Neuronal stem cell (in vitro differentiated cells): ENCODE data around the gene ZMAT5.

Experiments
- DNase-seq: peaks from one replicate; pipeline ENCODE4 v3.0.0-alpha.2; 2013; ENCODE audit warnings: low spot score
- H2AFZ ChIP-seq: one replicate; pipeline ENCODE4 v1.6.1; 2013; ENCODE audit warnings: mild to moderate bottlenecking, low read length, inconsistent platforms
- H2AK5ac ChIP-seq: 2 replicates; pipeline ENCODE4 v1.6.1; 2013; ENCODE audit warnings: low read depth, mild to moderate bottlenecking, inconsistent platforms, low read length, moderate library complexity, mixed read lengths
- H2BK120ac ChIP-seq: 2 replicates; pipeline ENCODE4 v1.6.1; 2013; ENCODE audit warnings: low read depth, mild to moderate bottlenecking, inconsistent platforms, low read length, moderate library complexity, mixed read lengths
- H2BK12ac ChIP-seq: one replicate; pipeline ENCODE4 v1.6.1; 2013; ENCODE audit warnings: low read length, inconsistent platforms
- H2BK15ac ChIP-seq: 2 replicates; pipeline ENCODE4 v1.6.1; 2013; ENCODE audit warnings: mild to moderate bottlenecking, low read length, inconsistent platforms, mixed read lengths
- H2BK5ac ChIP-seq: one replicate; pipeline ENCODE4 v1.6.1; 2013; ENCODE audit warnings: inconsistent platforms, mild to moderate bottlenecking, low read length, moderate library complexity
- H3K14ac ChIP-seq: one replicate; pipeline ENCODE4 v1.6.1; 2013; ENCODE audit warnings: low read length, inconsistent platforms
- H3K18ac ChIP-seq: 2 replicates; pipeline ENCODE4 v1.6.1; 2013; ENCODE audit warnings: low read length, inconsistent platforms
- H3K23ac ChIP-seq: 2 replicates; pipeline ENCODE4 v1.6.1; 2013; ENCODE audit warnings: low read depth, mild to moderate bottlenecking, mixed read lengths, low read length, inconsistent platforms; ENCODE audit not compliant: poor library complexity
- H3K27ac ChIP-seq: replicated peaks from 3 replicates; pipeline ENCODE4 v1.5.1; 2013; ENCODE audit warnings: low read length, inconsistent platforms
- H3K27me3 ChIP-seq, 3 experiments: 2 replicates each; pipeline ENCODE4 v1.6.1; 2013; ENCODE audit warnings: low read length in 3 of 3, mild to moderate bottlenecking in 2 of 3, inconsistent platforms in 1 of 3, low read depth in 1 of 3, mixed read lengths in 1 of 3, moderate library complexity in 1 of 3; ENCODE audit not compliant: control insufficient read depth in 3 of 3, insufficient read depth in 3 of 3
- H3K36me3 ChIP-seq, 2 donors: replicated peaks in 1 of 2; 2 replicates each; pipeline ENCODE4 v1.6.1; 2013; ENCODE audit warnings: low read length in 2 of 2; ENCODE audit not compliant: control insufficient read depth in 2 of 2, insufficient read depth in 2 of 2
- H3K4ac ChIP-seq: 2 replicates; pipeline ENCODE4 v1.6.1; 2013; ENCODE audit warnings: inconsistent platforms, mild to moderate bottlenecking, low read length, moderate library complexity
- H3K4me1 ChIP-seq, 2 donors: 1 replicate in 1 of 2; 2 replicates in 1 of 2; pipeline ENCODE4 v1.6.1; 2013; ENCODE audit warnings: low read length in 2 of 2, low read depth in 1 of 2; ENCODE audit not compliant: control insufficient read depth in 2 of 2, insufficient read depth in 1 of 2
- H3K4me2 ChIP-seq: one replicate; pipeline ENCODE4 v1.6.1; 2013; ENCODE audit warnings: mild to moderate bottlenecking, low read length, inconsistent platforms; ENCODE audit not compliant: insufficient read depth, poor library complexity, severe bottlenecking
- H3K4me3 ChIP-seq, 2 donors: 2 replicates each; pipeline ENCODE4 v1.5.1; 2013; ENCODE audit warnings: low read length in 2 of 2, mild to moderate bottlenecking in 2 of 2, inconsistent platforms in 1 of 2, moderate library complexity in 1 of 2
- H3K79me1 ChIP-seq: one replicate; pipeline ENCODE4 v1.6.1; 2013; ENCODE audit warnings: low read depth, mild to moderate bottlenecking, inconsistent platforms, low read length, moderate library complexity
- H3K9ac ChIP-seq: one replicate; pipeline ENCODE4 v1.6.1; 2013; ENCODE audit warnings: mild to moderate bottlenecking, low read depth, low read length, inconsistent platforms; ENCODE audit not compliant: poor library complexity
- H3K9me3 ChIP-seq, 2 donors: replicated peaks in 1 of 2; 2 replicates each; pipeline versions ENCODE3 to v1.6.1; 2013; ENCODE audit warnings: low read length in 2 of 2, mild to moderate bottlenecking in 2 of 2, inconsistent platforms in 1 of 2, low read depth in 1 of 2, mixed read lengths in 1 of 2, moderate library complexity in 1 of 2; ENCODE audit not compliant: control insufficient read depth in 2 of 2, insufficient read depth in 1 of 2
- H4K8ac ChIP-seq: one replicate; pipeline ENCODE4 v1.6.1; 2013; ENCODE audit warnings: low read depth, mild to moderate bottlenecking, inconsistent platforms, low read length, moderate library complexity
- H4K91ac ChIP-seq: one replicate; pipeline ENCODE4 v1.6.1; 2013; ENCODE audit warnings: low read length, low read depth, mild to moderate bottlenecking, inconsistent platforms; ENCODE audit not compliant: poor library complexity
- WGBS, 2 donors: extraction: QIAGEN DNeasy Blood & Tissue Kit; methylation state at CpG; one replicate each; pipeline ENCODE4 v1.1.7; 2013; ENCODE audit warnings: missing lambda C conversion rate in 2 of 2, mixed read lengths in 1 of 2; ENCODE audit not compliant: insufficient read length in 2 of 2, insufficient replicate concordance in 1 of 2; ENCODE audit errors: extremely low coverage in 2 of 2; 5-methylcytosine and 5-hydroxymethylcytosine counted together

Gene ZMAT5

GRCh38 chr22:29780220-29780619 lies 13.4 kb upstream of the ZMAT5 start:
- Histone ChIP-seq H3K9me3 (no peaks in the 10 kb centered on the region), H2BK120ac (no peak overlapping the region), H2BK15ac (no peak overlapping the region), H3K4me3 (no peak overlapping the region), H3K27me3 (no peaks in the 10 kb centered on the region), H2AFZ (no peak overlapping the region), H3K18ac (peak overlapping the region; percentile 0), H3K79me1 (no peaks in the 10 kb centered on the region), H3K9ac (no peak overlapping the region), H3K27ac (no peak overlapping the region), H2BK12ac (no peak overlapping the region), H3K4ac (no peak overlapping the region), H2AK5ac (no peak overlapping the region), H4K8ac (no peak overlapping the region), H4K91ac (no peak overlapping the region), H3K4me2 (no peak overlapping the region), H3K36me3 (no peaks in the 10 kb centered on the region), H3K4me1 (peaks cover 4 to 20% of the 10 kb centered on the region in 2 donors), H3K23ac (no peak overlapping the region), H3K14ac (no peak overlapping the region), H2BK5ac (no peak overlapping the region)
- no peak for DNase-seq
- no CpG with 5 or more reads among the region's 5 CpGs for WGBS, 2 donors

GRCh38 chr22:29773233-29773632 lies 6.4 kb upstream of the ZMAT5 start:
- Histone ChIP-seq H3K27ac (no peak overlapping the region), H3K23ac (no peak overlapping the region)
- DNase-seq, result no peak

GRCh38 chr22:29772170-29772641 lies 5.4 kb upstream of the ZMAT5 start:
- peaks cover 6% of the 10 kb centered on the region for H3K79me1 ChIP-seq
- no peak overlapping the region for H2BK15ac ChIP-seq
- H3K23ac ChIP-seq, result no peak overlapping the region
- no peak for DNase-seq
- H3K14ac ChIP-seq, result no peak overlapping the region
- H2BK12ac ChIP-seq, result no peak overlapping the region
- H2AK5ac ChIP-seq, result no peak overlapping the region
- H3K4ac ChIP-seq, result no peak overlapping the region
- H3K9me3 ChIP-seq, result no peaks in the 10 kb centered on the region
- peaks cover 12 to 24% of the 10 kb centered on the region in 2 donors for H3K36me3 ChIP-seq
- no peak overlapping the region for H2BK5ac ChIP-seq
- H2AFZ ChIP-seq, result no peak overlapping the region
- H3K9ac ChIP-seq, result no peak overlapping the region
- no peak overlapping the region for H3K4me3 ChIP-seq
- H3K27ac ChIP-seq, result no peak overlapping the region
- H4K91ac ChIP-seq, result no peak overlapping the region
- H4K8ac ChIP-seq, result no peak overlapping the region
- no peak overlapping the region for H3K4me2 ChIP-seq
- H3K4me1 ChIP-seq, result peaks cover 5% of the 10 kb centered on the region in 2 donors
- no CpG with 5 or more reads among the region's 5 CpGs for WGBS, 2 donors
- H3K18ac ChIP-seq, result no peak overlapping the region
- H2BK120ac ChIP-seq, result no peak overlapping the region
- H3K27me3 ChIP-seq, result no peaks in the 10 kb centered on the region

More at GRCh38 chr22:29773233-29773632, 6.4 kb upstream of the ZMAT5 start:
- no peak overlapping the region for H4K8ac ChIP-seq
- H2AFZ ChIP-seq, result no peak overlapping the region
- H2BK12ac ChIP-seq, result no peak overlapping the region
- no peak overlapping the region for H3K4me2 ChIP-seq
- no peak overlapping the region for H2AK5ac ChIP-seq
- peaks cover 2 to 4% of the 10 kb centered on the region in 2 donors for H3K4me1 ChIP-seq
- peak overlapping the region; percentile 38 for H3K18ac ChIP-seq
- no peak overlapping the region for H3K4me3 ChIP-seq
- H2BK5ac ChIP-seq, result no peak overlapping the region
- no peak overlapping the region for H2BK120ac ChIP-seq
- H2BK15ac ChIP-seq, result no peak overlapping the region
- peaks cover 12 to 24% of the 10 kb centered on the region in 2 donors for H3K36me3 ChIP-seq
- H4K91ac ChIP-seq, result no peak overlapping the region
- H3K4ac ChIP-seq, result no peak overlapping the region
- no CpG with 5 or more reads among the region's 2 CpGs for WGBS, 2 donors
- H3K9ac ChIP-seq, result no peak overlapping the region
- no peak overlapping the region for H3K14ac ChIP-seq
- no peaks in the 10 kb centered on the region for H3K9me3 ChIP-seq
- no peaks in the 10 kb centered on the region for H3K27me3 ChIP-seq
- peaks cover under 1% of the 10 kb centered on the region for H3K79me1 ChIP-seq

GRCh38 chr22:29769723-29770321 lies 3.0 kb upstream of the ZMAT5 start:
- Histone ChIP-seq H3K79me1 (peaks cover 6% of the 10 kb centered on the region), H2AK5ac (no peak overlapping the region), H3K4me2 (no peak overlapping the region), H3K9ac (no peak overlapping the region), H3K4ac (no peak overlapping the region), H3K4me1 (peaks cover 5 to 8% of the 10 kb centered on the region in 2 donors), H2AFZ (no peak overlapping the region), H2BK15ac (no peak overlapping the region), H3K27ac (no peak overlapping the region), H3K23ac (no peak overlapping the region), H2BK5ac (no peak overlapping the region), H4K8ac (no peak overlapping the region), H3K14ac (no peak overlapping the region), H3K18ac (no peak overlapping the region), H2BK12ac (no peak overlapping the region), H3K4me3 (no peak overlapping the region), H3K36me3 (peaks cover 12 to 24% of the 10 kb centered on the region in 2 donors), H3K27me3 (no peaks in the 10 kb centered on the region), H2BK120ac (no peak overlapping the region), H3K9me3 (no peaks in the 10 kb centered on the region), H4K91ac (no peak overlapping the region)
- no CpG with 5 or more reads among the region's 2 CpGs for WGBS, 2 donors
- no peak for DNase-seq
